HG03432 (cell line): ENCODE measurements around the gene ITK.
"Not testable (repeated sequence)": the region's sequence is repeated elsewhere in the genome, so short reads cannot be mapped to it uniquely, and the experiment has no call there.

Experiments used
- ATAC-seq: cut with Tn5 transposase; IDR thresholded peaks from one replicate; pipeline ENCODE4 v1.9.1; 2021; ENCODE audit warnings: mild to moderate bottlenecking, moderate library complexity; ENCODE audit not compliant: unreplicated experiment

Gene ITK

DNA sequence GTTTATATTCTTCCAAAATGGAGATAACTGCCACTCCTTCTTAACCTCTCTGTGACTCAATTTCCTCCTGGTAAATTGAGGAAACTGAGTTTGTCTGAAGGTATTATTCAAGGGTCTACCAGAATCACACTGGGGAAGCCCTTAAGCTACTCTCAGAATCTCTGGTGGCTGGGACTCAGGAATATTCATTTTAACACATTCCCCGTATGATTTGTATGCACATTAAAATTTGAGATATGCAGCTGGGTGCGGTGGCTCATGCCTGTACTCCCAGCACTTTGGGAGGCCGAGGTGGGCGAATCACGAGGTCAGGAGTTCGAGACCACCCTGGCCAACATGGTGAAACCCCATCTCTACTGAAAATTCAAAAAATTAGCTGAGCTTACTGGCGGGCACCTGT is 64.1 kb downstream of the ITK start:
- not testable (repeated sequence) for ATAC-seq

DNA sequence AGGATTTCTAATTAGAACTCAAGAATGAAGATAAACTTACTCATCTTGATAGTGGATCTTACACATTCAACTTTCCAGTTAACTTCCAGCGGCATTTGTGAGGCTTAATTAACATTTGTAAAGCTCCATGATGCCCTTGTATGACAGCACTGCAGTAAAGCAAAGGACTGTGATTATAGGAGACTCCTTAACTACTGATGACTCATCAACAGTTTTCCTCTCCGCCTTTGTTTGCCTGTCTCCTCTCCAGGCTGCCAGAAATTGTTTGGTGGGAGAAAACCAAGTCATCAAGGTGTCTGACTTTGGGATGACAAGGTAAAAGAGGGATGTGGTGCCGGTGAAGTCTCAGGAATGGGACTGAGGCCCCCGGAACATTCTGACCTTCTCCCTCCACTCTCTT is 64.8 kb downstream of the ITK start:
- no peak for ATAC-seq

DNA sequence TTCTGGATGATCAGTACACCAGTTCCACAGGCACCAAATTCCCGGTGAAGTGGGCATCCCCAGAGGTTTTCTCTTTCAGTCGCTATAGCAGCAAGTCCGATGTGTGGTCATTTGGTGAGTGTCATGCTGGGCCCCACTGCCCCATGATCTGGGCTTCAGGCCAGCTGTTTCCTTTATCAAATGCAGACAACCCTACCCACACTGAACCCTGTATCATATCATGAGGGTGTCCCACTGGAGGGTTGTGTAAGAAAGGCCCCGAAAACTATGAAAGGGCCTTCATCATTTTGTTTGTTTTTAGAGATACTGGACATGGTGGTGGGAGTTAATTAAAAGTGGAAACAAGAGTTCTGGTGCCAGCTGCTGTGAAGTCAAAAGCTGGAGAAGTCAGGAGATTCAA is 65.2 kb downstream of the ITK start:
- no peak for ATAC-seq

DNA sequence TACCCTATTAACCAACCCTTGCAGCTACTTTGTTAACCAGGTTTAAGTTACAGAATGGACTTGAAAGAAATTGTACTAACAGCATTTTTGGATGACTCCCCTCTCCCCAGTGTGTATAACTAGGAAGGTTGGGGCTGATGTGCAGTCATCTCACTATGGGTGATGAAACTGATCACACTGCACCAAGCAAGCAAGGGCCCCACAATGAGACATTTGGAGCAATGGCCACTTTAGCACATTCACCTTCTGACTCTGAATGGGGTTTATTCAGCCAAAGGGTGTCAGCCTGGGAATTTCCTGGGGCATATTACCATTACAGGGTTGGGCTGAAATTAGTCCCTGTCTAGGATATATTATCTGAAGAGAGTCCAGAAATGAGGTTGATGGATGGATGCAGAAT is 66.6 kb downstream of the ITK start:
- ATAC-seq: peak; percentile 50

DNA sequence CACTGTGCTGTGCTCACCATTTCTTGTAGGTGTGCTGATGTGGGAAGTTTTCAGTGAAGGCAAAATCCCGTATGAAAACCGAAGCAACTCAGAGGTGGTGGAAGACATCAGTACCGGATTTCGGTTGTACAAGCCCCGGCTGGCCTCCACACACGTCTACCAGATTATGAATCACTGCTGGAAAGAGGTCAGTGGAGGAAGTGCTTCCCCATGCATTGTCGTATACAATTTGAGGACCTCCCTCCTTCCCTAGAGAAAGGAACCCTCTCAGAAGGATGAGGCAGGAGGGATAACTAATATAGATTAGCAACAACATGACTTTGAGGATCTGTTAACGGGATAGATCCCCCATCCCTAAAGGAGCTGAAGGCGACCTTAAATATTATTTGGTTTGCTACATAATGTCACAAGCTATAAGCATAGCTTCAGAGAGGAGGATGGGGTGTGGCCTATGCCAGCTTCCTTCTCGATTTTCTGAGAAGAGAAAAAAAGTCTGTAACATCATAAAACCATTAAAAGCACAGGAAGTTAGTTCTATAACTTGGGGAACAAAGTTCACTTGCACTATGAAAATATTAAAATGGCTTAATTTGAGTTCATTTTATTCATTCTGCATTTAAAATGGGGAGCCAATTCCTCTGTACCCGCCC is 68.3 kb downstream of the ITK start:
- no peak for ATAC-seq

DNA sequence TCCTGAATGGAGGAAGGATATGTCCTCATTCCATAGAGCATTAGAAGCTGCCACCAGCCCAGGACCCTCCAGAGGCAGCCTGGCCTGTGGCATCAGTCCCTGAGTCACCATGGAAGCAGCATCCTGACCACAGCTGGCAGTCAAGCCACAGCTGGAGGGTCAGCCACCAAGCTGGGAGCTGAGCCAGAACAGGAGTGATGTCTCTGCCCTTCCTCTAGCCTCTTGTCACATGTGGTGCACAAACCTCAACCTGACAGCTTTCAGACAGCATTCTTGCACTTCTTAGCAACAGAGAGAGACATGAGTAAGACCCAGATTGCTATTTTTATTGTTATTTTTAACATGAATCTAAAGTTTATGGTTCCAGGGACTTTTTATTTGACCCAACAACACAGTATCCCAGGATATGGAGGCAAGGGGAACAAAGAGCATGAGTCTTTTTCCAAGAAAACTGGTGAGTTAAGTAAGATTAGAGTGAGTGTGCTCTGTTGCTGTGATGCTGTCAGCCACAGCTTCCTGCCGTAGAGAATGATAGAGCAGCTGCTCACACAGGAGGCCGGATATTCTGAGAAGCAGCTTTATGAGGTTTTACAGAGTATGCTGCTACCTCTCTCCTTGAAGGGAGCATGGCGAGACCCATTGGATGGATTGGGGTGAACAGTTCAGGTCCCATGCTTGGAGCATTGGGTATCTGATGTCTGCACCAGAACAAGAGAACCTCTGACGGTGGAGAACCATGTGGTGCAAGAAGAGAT is 72.2 kb downstream of the ITK start:
- ATAC-seq: peak; percentile 97

DNA sequence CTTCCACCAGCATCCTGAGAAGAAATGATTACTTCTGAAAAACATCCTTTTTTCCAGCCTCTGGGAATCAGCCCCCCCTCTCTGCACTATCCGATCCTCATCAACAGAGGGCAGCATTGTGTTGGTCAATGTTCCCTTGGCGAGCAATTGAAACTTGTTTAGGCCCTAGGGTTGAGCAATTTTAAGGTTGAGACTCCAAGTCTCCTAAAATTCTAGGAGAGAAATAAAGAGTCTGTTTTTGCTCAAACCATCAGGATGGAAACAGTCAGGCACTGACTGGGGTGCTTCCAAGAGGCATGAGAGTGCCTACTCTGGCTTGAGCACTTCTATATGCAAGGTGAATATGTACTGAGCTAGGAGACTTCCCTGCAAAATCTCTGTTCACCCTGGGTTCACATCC is 72.9 kb downstream of the ITK start:
- peak; percentile 51 for ATAC-seq

DNA sequence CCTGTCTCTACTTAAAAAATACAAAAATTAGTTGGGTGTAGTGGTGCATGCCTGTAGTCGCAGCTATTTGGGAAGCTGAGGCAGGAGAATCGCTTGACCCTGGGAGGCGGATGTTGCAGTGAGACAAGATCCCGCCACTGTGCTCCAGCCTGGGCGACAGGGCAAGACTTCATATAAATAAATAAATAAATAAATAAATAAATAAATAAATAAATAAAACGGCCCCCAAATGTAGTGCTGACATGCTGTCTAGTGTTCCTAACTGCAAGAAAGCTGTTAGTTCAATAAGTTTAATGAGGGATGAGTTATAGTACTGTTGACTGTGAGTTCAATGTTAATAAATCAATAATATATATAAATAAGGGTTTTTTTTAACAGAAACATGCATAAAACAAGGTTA is 77.8 kb downstream of the ITK start:
- ATAC-seq: no peak

DNA sequence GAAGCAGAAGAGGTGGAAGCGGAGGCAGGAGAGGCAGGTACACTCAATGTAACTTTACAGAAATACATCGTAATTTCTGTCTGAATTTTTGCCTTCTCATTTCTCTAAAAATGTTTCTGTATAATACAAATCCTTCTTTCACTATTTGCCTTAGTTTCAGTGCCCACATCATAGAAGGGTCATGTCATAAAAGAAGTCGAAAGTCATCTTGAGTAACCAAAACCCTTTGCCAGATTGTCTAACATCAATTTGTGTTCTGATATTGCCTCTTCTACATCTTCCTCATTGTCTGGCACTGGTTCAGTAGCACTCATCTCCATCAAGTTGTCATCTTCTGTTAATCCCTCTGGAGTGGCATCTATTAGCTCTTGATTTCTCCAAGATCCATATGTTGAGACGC is 79.1 kb downstream of the ITK start:
- ATAC-seq: no peak

DNA sequence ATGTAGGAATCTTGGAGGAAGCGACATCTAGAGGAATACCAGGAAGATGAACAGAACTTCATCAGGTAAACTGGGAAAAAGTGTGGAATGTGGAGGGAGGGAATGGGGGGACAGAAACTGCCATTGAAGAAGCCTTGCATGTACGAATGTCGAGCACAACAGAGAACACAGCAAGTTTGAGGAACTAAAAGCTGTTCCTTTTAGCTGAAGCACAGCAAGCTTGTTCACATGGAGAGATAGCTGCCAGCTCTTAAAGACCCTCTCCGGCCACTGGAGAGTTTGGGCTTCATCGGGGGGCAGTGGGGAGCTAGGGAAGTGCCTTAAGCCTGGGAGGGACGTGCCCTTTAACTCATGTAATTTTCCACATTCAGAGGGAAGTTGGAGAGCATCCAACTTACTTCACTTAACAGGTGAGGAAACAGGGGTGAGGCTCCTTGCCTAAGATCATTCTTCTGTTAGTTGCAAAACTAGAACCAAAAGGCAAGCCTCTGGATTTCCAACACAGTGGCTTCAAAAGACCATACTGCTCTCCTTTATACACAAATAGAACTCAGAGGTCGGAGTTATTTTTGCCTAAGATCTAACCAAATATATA is 83.0 kb downstream of the ITK start:
- no peak for ATAC-seq

DNA sequence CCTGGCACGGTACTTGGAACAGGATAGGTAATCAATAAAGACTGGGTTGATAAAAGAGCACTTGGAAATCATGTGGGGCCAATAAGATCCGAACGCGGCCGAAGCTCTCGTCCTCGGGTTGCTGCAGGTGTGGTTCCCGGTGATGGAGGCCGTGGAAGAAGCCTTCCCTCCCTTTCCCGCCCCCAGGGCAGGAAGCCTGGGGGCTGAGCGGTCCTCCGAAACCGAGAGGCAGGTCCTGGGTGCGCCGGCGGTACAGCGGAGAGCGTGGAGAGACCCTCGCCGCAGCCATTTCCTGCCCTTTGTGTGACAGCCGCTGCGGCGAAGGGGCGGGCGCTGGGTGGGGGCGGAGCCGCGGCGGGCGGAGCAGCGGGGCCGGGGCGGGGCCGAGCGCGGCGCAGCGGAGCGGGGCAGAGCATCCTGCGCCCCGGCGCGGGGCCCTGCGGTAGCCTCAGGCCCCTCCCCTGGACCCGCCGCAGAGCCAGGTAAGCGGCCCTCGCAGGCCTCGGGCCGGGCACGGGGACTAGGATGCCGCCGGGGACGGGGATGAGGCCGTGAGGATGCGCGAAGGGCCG is 85.2 kb downstream of the ITK start, which contains the start of gene CYFIP2:
TSS of gene CYFIP2 (plus strand) at position 410 of the 572 bp plus-strand sequence. CDS start 19,239 bp downstream, outside the sequence.
- peak; percentile 91 for ATAC-seq

DNA sequence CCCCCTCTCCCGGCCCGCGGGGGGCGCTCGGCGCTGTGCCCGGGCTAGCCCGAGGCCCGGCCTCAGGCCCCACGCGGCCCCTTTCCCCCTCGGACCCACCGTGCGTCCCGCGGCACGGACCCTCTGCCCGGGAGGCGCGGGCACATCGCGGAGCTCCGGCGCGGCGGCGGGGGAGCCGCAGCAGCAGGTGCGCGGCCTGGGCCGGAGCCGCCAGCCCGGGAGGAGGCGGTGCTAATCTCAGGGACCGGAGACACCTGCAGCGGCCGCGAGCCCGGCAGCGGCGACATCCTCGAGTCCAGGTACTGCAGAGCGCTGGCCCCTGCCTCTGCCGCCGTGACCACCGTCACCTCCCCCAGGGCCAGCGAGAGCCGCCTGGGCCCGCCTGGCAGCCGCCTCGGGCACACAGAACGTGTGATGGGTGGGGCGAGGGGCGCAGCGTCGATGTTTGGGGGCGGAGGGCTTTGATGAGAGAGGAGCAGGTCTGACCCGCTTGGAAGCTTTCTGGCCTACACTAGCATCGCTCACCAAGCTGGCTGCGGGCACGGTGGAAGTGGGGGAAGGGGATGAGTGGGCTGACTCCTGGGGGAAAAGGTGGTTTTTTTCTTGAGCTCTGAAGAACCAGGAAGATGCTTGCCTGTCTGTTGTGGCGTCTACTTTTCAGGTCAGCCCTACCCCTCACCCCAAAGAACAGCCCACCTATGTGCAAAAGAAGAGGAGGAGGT is 85.8 kb downstream of the ITK start:
- ATAC-seq: peak; percentile 55

DNA sequence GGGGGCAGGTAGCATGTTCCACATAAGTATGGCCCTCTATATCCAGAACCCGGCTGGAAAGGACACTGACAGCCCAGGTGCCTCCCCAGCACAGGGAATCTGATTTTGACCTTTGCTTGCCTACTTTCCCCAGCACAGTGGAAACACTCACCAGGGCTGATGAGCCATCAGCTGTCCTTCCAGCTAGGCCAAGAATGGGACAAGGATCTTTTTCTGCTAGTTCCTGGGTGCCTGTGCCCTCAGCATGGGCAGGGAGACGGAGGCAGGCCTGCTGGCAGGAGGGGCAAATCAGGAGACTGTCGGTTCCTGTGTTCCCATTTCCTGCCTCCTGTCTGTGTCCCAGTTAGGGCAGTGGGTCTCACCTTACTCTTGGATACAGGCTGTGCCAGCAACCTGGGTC is 86.4 kb downstream of the ITK start:
- no peak for ATAC-seq

DNA sequence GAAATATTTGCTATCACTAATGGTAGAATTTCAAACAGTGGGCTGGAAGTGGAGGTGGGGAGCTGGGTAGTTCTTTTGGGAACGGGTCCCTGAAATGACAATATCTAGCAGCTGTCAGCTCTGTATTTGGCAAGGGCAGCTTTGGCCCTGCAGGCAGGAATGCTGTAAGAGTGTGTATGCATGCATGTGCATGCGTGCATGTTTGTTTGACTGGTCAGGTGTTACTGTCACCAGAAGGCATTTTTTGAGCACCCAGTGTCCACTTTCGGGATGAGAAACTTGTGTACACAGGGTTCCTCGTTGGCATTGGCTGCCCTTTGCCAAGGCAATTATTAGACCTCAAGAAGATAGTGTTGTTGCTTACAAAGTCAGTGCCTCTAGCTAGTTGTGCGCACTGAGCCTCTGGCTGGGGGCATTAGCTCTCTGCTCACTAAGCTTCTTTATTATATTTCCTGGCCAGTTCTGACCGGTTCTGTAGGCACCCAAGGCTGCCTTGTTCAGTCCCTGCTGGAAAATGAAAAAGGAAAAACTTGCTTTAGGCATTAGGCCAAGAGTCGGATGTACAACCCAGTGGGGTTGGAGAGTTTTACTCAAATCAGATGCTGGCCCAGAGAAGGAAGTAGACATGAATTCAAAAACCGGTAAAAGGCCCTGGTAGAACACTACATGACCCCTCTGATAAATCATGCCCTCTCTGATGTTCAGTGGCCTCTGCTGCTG is 87.3 kb downstream of the ITK start:
- no peak for ATAC-seq

DNA sequence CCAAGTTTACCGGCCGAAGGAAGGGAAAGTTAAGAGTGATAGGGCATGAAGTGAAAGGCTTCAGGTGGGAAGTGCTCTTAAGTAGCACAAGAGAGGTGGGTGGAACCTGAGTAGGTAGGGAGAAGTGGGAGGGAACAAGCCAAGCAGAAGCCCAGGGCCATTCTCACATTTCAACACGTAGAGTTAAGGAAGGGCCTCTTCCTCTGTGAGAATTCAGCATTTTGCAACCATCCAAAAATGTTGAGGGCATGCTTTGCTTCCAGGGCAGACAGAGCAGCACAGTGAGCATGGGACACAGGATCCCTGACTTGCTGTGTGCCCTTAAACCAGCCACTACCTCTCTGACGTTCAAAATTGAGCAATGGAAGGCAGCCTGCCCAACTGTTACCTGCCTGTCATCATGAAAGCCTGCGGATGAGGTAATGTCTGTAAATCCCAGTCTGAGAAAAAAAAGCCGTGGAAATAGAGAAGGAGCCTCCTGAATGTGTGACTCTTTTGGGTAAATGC is 88.6 kb downstream of the ITK start:
- ATAC-seq: no peak

DNA sequence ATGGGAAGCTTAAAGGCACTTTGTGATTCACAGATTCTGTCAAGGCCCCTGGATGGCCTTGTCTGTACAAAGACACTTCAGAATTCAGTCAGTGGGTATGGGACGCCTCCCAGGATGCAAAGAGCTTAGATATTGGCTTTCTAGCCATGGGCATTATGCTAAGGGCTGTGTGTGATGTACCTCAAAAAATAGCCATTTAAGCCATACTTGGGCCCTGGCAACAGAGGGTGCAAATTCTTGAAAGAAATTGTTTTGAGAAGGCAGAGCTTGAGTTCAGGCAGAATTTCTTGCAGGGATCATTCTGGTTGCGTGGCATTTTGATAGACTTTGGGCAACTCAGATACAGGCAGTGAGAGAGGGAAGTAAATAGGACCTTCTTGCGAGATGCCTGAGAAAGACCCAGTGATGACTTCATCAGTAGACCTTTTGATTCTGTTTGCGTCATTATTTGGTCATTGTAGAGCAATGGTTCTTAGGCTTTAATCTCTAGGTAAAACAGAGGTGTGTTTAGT is 89.2 kb downstream of the ITK start:
- no peak for ATAC-seq

DNA sequence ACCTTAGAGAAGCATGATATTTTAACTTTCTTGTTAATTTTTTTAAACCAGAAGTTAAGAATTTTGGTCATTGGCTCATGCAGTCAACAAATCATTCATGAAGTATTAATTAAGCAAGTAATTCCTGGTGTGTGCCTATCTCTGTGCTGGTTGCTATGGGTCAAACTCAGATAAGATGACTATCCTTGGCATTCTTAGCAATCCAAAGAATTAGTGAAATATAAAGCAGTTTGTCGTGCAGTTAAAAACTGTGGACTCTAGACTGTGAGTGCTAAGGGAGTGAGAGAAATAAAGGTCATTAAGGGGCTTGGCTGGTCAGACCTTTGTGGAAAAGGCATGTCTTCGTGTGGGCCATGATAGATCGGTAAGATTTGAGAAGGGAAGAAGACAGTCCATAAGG is 90.1 kb downstream of the ITK start:
- no peak for ATAC-seq

DNA sequence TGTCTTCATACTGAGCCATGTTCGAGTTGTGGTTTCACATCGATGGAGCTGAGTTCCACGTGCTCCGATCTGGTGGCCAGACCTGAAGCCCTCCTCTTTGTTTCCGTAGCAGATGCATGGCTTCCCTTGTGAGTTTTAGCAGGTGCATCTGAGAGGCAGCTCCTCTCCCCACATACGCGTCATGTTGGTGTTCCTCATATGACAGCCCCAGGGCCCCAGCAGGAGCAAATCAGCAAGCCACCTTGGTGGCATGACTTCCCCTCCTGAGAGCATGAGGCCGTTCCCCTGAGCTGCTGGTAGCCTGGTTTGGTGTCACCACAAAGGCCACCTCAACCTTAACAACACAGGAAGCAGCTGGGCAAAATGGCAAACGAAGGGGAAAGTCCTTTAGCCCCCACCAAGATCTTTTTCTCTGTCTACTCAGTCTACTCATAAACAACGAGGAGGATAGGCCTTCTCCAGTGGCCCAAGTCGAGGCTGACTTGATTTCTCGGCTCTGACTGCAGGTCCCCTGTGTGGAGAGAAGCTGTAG is 91.2 kb downstream of the ITK start:
- peak; percentile 85 for ATAC-seq

DNA sequence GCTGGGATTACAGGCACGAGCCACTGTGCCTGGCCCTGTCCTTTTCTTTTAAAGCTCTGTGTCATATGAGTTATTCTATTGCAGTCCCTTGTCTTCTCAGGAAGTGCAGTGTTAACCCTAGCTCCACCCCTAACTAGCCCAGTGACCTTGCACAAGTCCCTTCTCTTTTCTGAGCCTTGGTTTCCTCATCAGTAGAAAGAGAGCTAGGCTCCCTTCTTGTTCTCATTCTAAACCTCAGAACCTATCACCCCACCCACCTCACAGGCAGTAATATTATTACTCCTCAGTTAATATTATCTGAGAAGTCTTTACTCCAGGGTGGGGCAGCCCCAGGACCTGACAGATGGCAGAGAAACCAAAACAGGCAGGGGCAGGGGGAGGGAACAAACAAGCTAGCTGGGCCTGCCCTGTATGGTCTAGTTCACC is 92.5 kb downstream of the ITK start:
- ATAC-seq: peak; percentile 56

DNA sequence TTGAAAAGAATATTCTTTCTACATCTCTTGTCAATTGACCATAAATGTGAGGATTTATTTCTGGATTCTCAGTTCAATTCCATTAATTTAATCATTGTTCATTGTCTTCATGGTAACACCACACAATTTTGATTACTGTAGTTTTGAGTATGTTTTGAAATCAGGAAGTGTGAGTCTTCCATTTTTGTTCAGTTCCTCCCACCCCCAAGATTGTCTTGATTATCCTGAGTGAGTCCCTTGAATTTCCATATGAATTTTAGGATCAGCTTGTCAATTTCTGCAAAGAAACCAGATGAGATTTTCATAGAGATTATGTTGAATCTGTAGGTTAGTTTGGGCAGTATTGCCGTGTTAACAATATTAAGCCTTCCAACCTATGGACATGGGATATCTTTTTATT is 94.8 kb downstream of the ITK start:
- no peak for ATAC-seq
